ENCODE data around the gene ANKRD33B. TPM values are rescaled to one million over a fixed set of nuclear protein-coding genes. Genes with fewer than 3 reads are reported as not detected.

The ANKRD33B gene
- total and polyA plus RNA-seq, 2 experiments from 2014 or later: 2.9 to 15.4 TPM

- H3K4me3 ChIP-seq: no peak overlapping the region
- Mint-ChIP-seq H3K27me3 (ENCODE audit: insufficient read depth, low read depth, poor library complexity) (no peaks in the 10 kb centered on the region), H3K4me1 (peaks cover 11% of the 10 kb centered on the region), H3K4me3 (no peak overlapping the region), H3K27ac (no peak overlapping the region), H3K9me3 (peaks cover 5% of the 10 kb centered on the region), H3K36me3 (ENCODE audit: low read depth) (peaks cover 3% of the 10 kb centered on the region; the same call in 1 of the 3 replicates)
- no peak for DNase-seq (ENCODE audit: low spot score)
- H3K4me2 ChIP-seq: no peak overlapping the region
- H3F3A ChIP-seq (replicated peaks; ENCODE audit: low read depth): no peaks in the 10 kb centered on the region
- ATAC-seq: no peak
- H2AFZ ChIP-seq: no peak overlapping the region
- H3K27ac ChIP-seq (ENCODE audit: low read depth): no peak overlapping the region
- H3K9me2 ChIP-seq (ENCODE audit: insufficient read depth): no peaks in the 10 kb centered on the region
- H4K20me1 ChIP-seq (replicated peaks; ENCODE audit: insufficient read depth): no peaks in the 10 kb centered on the region
- peaks cover 5% of the 10 kb centered on the region; the same call in 1 of the 2 replicates for H3K4me1 ChIP-seq (ENCODE audit: insufficient read depth)
- TF ChIP-seq CTCF (conservative IDR thresholded peaks at IDR 0.05; ENCODE audit: low read depth in 2 of 2): no peak
- TF ChIP-seq REST (IDR thresholded peaks at IDR 0.05; ENCODE audit: unreplicated experiment): no peak
- no peak for TF ChIP-seq ZNF462 (CRISPR knock-in tag; IDR thresholded peaks at IDR 0.05)
- no peak for TF ChIP-seq STAT1 (IDR thresholded peaks at IDR 0.05; ENCODE audit: unreplicated experiment)
- TF ChIP-seq EZH2phosphoT487 (IDR thresholded peaks at IDR 0.05; ENCODE audit: unreplicated experiment): no peak
- no peak for TF ChIP-seq JUNB (IDR thresholded peaks at IDR 0.05; ENCODE audit: unreplicated experiment)
- no peak for TF ChIP-seq NANOG (IDR thresholded peaks at IDR 0.05; ENCODE audit: borderline replicate concordance)
- no peak for TF ChIP-seq POLR2AphosphoS5 (IDR thresholded peaks at IDR 0.05; ENCODE audit: low read depth)
- no peak for TF ChIP-seq ZNF331 (CRISPR knock-in tag; IDR thresholded peaks at IDR 0.05; ENCODE audit: low read depth)
- no peak for TF ChIP-seq CREB1 (CRISPR knock-in tag; IDR thresholded peaks at IDR 0.05; ENCODE audit: low read depth)
- TF ChIP-seq ETS1 (IDR thresholded peaks at IDR 0.05): no peak
- TF ChIP-seq ZNF114 (CRISPR knock-in tag; IDR thresholded peaks at IDR 0.05): no peak
- no peak for TF ChIP-seq EZH2 (IDR thresholded peaks at IDR 0.05; ENCODE audit: low read depth, unreplicated experiment)
- no peaks in the 10 kb centered on the region for H3K79me2 ChIP-seq (replicated peaks; ENCODE audit: insufficient read depth)
- H3K36me3 ChIP-seq (ENCODE audit: insufficient read depth): no peaks in the 10 kb centered on the region
- no peaks in the 10 kb centered on the region for H3K27me3 ChIP-seq (ENCODE audit: insufficient read depth)
Observed at GRCh38 chr5:10621832-10622231, 58.0 kb downstream of the ANKRD33B start.

Data from GM23338 (cell line).